GM21423 (cell line): ENCODE results near the gene ARHGAP6.
A peak's percentile ranks its signal among the peaks of the same experiment; 100 is the strongest.
"Not testable (repeated sequence)": the region's sequence is repeated elsewhere in the genome, so short reads cannot be mapped to it uniquely, and the experiment has no call there.

Experiments
- ATAC-seq: cut with Tn5 transposase; IDR thresholded peaks from one replicate; pipeline ENCODE4 v1.9.1; 2021; ENCODE audit warnings: mild to moderate bottlenecking, moderate library complexity; ENCODE audit not compliant: unreplicated experiment

ARHGAP6 gene

DNA sequence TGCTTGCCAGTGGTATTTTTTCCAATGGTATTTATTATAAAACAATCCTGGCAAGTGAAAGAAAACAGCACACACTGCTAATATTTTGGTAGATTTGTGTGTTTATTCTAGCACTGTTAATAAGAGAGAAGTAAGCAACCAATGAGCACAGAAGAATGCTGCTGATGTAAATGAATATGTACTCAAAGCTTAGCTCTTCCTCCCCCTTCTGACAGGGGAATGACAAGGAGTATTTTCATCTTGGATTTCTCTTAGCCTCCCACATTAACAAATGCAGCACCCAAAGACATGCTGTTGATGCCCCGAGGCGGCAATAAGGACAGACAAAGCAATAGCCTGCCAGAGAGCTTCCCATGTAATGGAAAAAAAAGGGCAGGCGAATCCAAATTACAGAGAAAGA, 18.6 kb downstream of the ARHGAP6 start:
- ATAC-seq: no peak

DNA sequence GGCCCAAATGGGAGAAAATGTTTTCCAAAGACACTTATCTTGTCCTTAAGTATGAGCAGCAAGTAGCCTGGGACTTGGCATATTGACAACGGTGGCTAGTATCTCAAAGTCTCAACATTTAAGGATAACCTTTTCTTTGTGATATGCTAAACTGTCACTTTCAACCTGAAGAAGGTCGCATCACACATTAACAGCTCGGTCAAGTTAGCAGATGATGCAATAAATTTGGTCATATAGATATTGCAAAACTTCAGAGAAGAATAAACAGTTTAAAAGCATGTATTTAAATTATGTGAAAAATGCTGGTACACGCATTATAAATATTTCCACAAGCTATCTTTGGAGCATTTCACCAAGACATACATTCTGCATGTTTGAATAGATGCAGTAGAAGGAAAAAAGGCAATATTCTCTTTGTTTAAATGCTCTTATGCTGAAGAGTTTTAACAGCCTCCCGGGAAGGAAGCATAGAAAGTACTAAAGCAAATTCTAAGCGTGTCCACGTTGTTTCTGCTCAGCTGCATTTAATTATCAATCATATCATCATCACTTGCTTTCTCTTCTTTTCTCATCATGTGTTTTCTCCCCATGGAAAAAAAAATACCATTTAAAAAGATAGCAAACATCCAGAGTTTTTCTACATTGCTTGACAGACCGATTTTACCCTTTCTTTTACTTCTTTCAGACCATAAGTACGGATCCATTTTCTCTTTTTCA, 24.2 kb downstream of the ARHGAP6 start:
- ATAC-seq: no peak

GRCh38 chrX:11640089-11640488, 25.6 kb downstream of the ARHGAP6 start:
- ATAC-seq: no peak

DNA sequence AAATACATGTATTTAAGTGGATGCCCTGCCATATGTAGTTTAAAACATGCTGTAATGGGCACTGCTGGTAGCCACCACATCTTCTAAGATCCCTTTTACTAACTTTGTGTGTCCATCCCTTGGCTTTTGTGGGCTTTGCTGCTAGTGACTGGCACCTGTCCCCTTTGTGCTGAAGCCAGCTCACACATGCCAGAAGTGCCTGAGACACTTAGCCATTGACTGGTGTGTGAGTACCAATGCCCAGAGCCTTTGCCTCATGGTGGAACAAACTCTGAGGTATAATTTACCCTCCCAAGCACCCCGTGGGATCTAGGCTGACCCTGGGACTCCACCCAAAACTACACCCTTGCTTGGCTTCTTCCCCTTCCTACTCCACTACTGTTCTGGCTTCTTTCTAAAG, 33.0 kb downstream of the ARHGAP6 start:
- no peak for ATAC-seq

- ATAC-seq: peak; percentile 68
These were observed 36.0 kb downstream of the ARHGAP6 start for GRCh38 chrX:11629593-11630211.

GRCh38 chrX:11628399-11628798, 37.3 kb downstream of the ARHGAP6 start:
- ATAC-seq: no peak

DNA sequence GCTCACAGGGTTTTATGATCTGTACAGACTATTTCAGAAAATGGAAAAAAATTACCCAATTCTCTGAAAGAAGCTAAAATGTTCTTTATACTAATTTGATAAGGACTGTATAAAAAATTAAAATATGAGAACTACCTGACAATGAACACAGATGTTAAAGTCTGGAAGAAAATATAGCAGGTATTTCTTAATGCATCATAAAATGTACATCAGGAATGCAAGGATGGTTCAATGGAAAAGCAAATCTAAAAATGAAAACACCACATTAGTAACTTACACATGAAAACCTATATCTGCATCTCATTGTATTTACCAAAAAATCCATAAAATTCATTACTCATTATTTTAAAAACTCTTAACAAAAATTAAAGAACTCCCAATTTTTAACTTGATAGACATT, 39.4 kb downstream of the ARHGAP6 start:
- ATAC-seq: no peak

- no peak for ATAC-seq
These were observed 46.3 kb downstream of the ARHGAP6 start for GRCh38 chrX:11619441-11619840.

- not testable (repeated sequence) for ATAC-seq
These were observed 51.5 kb downstream of the ARHGAP6 start for GRCh38 chrX:11614253-11614652.

- no peak for ATAC-seq
These were observed 53.8 kb downstream of the ARHGAP6 start for GRCh38 chrX:11611965-11612364.

DNA sequence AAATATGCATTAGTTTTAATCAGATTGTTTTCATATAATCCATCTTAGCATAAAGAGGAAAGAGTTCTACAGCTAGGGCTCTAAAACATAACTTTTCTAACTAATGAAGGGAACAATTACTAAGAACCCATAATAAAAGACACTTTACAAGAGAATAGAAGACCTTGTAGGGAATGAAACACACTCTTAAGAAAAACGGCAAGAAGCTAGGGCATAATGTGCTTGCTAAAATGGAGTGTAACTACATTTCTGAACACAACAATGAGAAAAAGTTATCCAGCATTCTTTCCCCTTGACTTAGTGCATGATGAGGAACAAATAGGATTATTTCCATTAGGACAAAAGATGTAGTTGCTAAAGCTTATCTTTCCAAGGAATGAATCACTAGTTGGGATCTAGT, 54.6 kb downstream of the ARHGAP6 start:
- no peak for ATAC-seq

GRCh38 chrX:11609109-11609508, 56.6 kb downstream of the ARHGAP6 start:
- no peak for ATAC-seq

- ATAC-seq: no peak
These were observed 59.3 kb downstream of the ARHGAP6 start for GRCh38 chrX:11606408-11606807.

DNA sequence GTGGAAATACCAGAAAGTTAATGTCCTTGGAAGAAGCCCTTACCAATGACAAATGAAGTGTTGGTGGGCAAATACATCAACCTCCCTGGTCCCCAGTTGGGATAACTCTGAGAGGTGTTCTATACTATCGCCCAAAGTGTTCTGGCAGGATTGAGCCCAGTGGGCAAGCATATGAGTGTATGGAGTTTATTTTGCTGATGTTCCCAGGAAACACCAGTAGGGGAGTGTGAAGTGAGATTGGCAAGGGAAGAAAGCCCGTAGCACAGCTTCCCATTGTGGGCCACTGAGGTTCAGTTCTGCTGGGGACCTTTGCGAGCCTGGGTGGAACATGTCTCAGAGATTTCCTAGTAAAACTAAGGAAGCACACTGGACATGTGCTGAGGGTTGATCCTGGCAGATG, 65.1 kb downstream of the ARHGAP6 start:
- no peak for ATAC-seq

DNA sequence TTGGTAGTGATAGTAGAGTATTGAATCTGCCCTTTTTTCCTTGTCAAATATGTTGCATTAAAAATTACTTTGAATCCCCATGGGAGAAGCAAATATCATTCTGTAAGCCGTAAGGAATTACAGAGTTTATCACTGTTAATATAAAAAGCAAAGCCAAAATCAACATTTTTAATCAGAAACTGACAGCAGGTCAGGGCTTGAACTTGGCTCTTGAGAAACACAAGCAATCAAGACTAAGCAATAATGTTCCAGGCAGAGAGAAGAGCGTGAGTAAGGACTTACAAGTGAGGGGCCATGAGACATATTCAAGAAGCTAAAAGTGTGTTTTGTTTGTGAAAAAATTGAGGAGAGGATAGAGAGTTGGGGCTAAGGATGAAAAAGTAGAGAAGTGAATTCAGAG, 68.2 kb downstream of the ARHGAP6 start:
- ATAC-seq: no peak

- ATAC-seq: no peak
These were observed 73.9 kb downstream of the ARHGAP6 start for GRCh38 chrX:11591723-11592346.

DNA sequence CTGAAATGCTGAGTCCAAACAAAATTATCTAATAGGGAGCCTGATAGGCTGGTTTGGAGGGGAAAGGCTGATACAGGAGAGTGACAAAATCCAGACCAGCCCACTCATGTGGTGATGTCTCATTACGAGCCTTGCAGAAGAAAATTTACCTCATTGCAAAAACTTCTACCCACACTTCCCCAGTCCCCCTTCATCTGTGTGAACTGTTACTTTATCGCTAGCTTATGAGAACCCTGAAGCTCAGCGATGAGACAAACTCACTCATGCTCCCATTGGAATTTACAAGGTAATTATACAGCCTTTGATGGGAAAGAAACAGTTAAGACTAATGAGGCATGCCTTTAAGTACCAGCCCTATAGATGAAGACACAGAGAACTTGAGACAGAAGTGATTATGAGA, 76.1 kb downstream of the ARHGAP6 start:
- no peak for ATAC-seq

DNA sequence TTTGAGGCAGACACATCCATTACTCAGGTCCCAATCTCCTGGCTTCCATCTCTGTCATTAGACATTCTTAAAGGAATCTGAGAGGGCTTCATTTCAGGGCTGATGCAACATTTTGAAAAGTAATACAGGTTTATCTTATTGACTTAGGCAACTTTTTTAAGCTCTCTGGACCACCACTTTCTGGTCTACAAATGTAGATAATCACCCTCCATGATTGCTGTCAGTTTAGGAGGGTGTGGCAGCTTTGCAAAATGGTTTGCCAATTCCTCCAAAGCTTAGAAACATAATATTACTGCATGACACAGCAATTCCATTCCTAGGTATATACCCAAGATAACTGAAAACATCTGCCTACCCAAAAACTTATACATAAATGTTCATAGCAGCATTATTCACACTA, 77.6 kb downstream of the ARHGAP6 start:
- ATAC-seq: no peak

- no peak for ATAC-seq
These were observed 80.5 kb downstream of the ARHGAP6 start for GRCh38 chrX:11585174-11585573.

DNA sequence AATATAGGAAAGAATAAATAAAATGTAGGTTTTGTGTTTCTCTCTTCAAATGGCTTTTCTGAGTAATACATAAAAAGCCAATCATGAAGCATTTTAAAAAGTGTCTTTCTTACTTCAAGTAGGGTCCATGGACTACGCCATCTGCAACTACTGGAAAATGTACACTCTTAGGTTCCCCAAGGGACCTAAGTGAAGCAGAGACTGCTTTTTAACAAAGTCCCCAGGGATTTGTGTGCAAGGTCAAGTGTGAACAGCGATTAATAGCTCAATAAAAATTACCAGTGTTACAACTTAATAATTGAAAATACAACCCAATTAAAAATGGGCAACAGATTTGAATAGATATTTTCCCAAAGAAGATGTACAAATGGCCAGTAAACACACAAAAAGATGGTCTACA, 84.9 kb downstream of the ARHGAP6 start:
- no peak for ATAC-seq

DNA sequence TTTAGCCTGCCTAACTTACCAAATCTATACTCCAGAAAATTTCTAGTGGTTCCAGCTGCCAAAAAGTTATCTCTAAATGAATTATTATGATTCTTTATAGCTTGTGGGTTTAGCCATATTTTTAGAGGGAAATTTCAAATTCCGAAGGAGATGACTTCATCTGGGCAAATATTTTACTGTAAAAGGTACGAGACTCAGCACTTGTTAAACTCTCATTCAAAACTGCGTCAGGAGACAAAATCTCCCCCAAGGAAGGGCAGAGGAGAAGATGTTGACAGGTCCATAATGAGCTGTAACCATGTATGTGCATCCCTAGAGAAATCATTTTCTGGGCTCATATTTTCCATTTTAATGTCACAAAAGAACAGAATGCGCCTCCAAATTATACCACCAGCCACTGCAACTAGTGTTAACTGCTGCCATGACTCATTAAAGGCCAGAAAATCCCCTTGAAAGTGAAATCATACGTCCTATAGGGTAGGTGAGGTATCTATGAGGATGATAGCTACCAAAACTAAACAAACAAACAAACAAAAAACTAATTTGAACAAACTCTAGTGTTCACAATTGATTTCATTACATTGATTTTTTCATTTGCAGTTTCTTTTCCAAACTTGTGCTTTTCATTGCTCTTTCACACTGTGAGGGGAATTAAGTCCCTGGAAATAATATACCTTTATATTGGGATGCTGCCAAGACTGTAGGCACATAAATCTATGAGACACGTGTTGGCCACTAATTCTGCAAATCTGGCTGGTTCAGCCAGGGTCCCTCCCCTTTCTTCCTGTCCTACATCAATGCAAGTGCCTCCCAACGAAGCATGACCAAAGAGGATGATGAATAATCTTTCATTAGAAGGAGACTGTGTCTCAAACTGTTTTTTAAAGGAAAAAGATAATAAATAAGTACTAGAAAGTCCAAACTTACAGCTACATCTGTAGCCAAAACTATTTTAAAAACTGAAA, 85.8 kb downstream of the ARHGAP6 start:
- no peak for ATAC-seq
